Karpas-422 (cell line): Measurements from ENCODE around the gene BIN2. TPM values are rescaled to one million over a fixed set of nuclear protein-coding genes. Genes with fewer than 3 reads are reported as not detected.

Experiments
- DNase-seq: peaks from one replicate; pipeline ENCODE4 v3.0.0-alpha.2; 2015
- H2AFZ ChIP-seq: fragments of 200-600 bp; sonication (generic); 2 replicates; pipeline ENCODE4 v1.6.1; 2014; ENCODE audit warnings: antibody characterized with exemption, low read length, mixed read lengths
- H3K27ac ChIP-seq: fragments of 200-600 bp; sonication (generic); 2 replicates; pipeline ENCODE4 v1.5.1; 2014; ENCODE audit warnings: mild to moderate bottlenecking, low read length, moderate library complexity
- H3K27me3 ChIP-seq: fragments of 200-600 bp; sonication (generic); 2 replicates; pipeline ENCODE4 v1.6.1; 2014; ENCODE audit warnings: low read length, mixed read lengths
- H3K36me3 ChIP-seq: fragments of 200-600 bp; sonication (generic); 2 replicates; pipeline ENCODE4 v1.6.1; 2014; ENCODE audit warnings: low read length, mixed read lengths; ENCODE audit not compliant: insufficient read depth
- H3K4me1 ChIP-seq: fragments of 200-600 bp; sonication (generic); 2 replicates; pipeline ENCODE4 v1.6.1; 2014; ENCODE audit warnings: mild to moderate bottlenecking, low read length, mixed read lengths
- H3K4me2 ChIP-seq: fragments of 200-600 bp; sonication (generic); 2 replicates; pipeline ENCODE4 v1.6.1; 2014; ENCODE audit warnings: low read length, low read depth, mild to moderate bottlenecking; ENCODE audit not compliant: poor library complexity, severe bottlenecking
- H3K4me3 ChIP-seq: fragments of 200-600 bp; sonication (generic); 2 replicates; pipeline ENCODE4 v1.5.1; 2014; ENCODE audit warnings: mild to moderate bottlenecking, antibody characterized with exemption, low read length, mixed read lengths
- H3K79me2 ChIP-seq: fragments of 200-600 bp; sonication (generic); 2 replicates; pipeline ENCODE4 v1.6.1; 2014; ENCODE audit warnings: mild to moderate bottlenecking, low read length, mixed read lengths
- H3K9ac ChIP-seq: fragments of 200-600 bp; sonication (generic); 2 replicates; pipeline ENCODE4 v1.6.0; 2014; ENCODE audit warnings: low read length
- H3K9me2 ChIP-seq: fragments of 200-600 bp; sonication (generic), shearing (Covaris generic); replicated peaks from 2 replicates; pipeline ENCODE4 v1.6.0; 2014; ENCODE audit warnings: mild to moderate bottlenecking, low read length, moderate library complexity; ENCODE audit not compliant: insufficient read depth
- H3K9me3 ChIP-seq: fragments of 300-700, 200-600 bp; sonication (generic); 2 replicates; pipeline ENCODE4 v1.6.1; 2014; ENCODE audit warnings: low read length, mixed read lengths
- H4K20me1 ChIP-seq: fragments of 200-600 bp; sonication (generic); 2 replicates; pipeline ENCODE4 v1.6.1; 2014; ENCODE audit warnings: mild to moderate bottlenecking, antibody characterized with exemption, low read length, low read depth; ENCODE audit not compliant: insufficient read depth
- total RNA-seq: library from RNA; depleted of rRNA; stranded (reverse); fragments of >200 nt; shearing (Covaris generic); gene quantifications from 2 replicates; pipeline ENCODE4 v1.2.3, GENCODE V29; 2014; ENCODE audit warnings: low replicate concordance

Gene BIN2
- total RNA-seq, 1 experiment from 2014 or later = 10.0 TPM

GRCh38 chr12:51357374-51358047, 33.5 kb upstream of the BIN2 start:
- Histone ChIP-seq H4K20me1 (no peaks in the 10 kb centered on the region), H3K79me2 (no peaks in the 10 kb centered on the region), H3K4me2 (no peak overlapping the region), H2AFZ (no peak overlapping the region), H3K36me3 (peaks cover 5% of the 10 kb centered on the region; the same call in 1 of the 2 replicates), H3K27ac (no peak overlapping the region), H3K27me3 (no peaks in the 10 kb centered on the region), H3K9me2 (no peaks in the 10 kb centered on the region), H3K9ac (no peak overlapping the region), H3K4me1 (peaks cover 5% of the 10 kb centered on the region), H3K4me3 (no peak overlapping the region), H3K9me3 (no peaks in the 10 kb centered on the region)
- DNase-seq = no peak

GRCh38 chr12:51351913-51352532, 28.0 kb upstream of the BIN2 start:
- Histone ChIP-seq H3K4me1 (no peaks in the 10 kb centered on the region), H3K27ac (no peak overlapping the region), H3K4me3 (no peak overlapping the region), H3K27me3 (no peaks in the 10 kb centered on the region), H3K4me2 (no peak overlapping the region), H3K9me3 (no peaks in the 10 kb centered on the region), H3K79me2 (no peaks in the 10 kb centered on the region), H3K36me3 (no peaks in the 10 kb centered on the region; the same call in 1 of the 2 replicates), H4K20me1 (no peaks in the 10 kb centered on the region), H2AFZ (no peak overlapping the region), H3K9me2 (no peaks in the 10 kb centered on the region), H3K9ac (no peak overlapping the region)
- peak; percentile 68 for DNase-seq

DNA sequence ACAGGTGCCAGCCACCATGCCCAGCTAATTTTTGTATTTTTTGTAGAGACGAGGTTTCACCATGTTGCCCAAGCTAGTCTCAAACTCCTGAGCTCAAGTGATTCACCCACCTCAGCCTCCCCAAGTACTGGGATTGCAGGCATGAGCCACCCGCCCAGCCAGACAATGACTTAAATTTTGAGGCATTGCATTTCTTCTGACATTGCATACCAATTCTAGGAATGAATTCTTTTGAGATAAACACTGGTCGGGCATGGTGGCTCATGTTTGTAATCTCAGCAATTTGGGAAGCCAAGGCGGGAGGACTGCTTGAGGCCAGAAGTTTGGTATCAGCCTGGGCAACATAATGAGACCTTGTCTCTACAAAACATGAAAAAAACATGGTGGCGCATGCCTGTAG, 25.1 kb upstream of the BIN2 start:
- H3K9me3 ChIP-seq = no peaks in the 10 kb centered on the region

GRCh38 chr12:51348116-51348515, 24.1 kb upstream of the BIN2 start:
- no peaks in the 10 kb centered on the region for H3K9me3 ChIP-seq
- H2AFZ ChIP-seq = no peak overlapping the region
- peaks cover 13% of the 10 kb centered on the region for H3K4me1 ChIP-seq
- no peaks in the 10 kb centered on the region for H3K27me3 ChIP-seq
- no peaks in the 10 kb centered on the region for H3K79me2 ChIP-seq
- no peak overlapping the region for H3K4me3 ChIP-seq
- no peak overlapping the region for H3K4me2 ChIP-seq
- DNase-seq = no peak
- H3K9me2 ChIP-seq = no peaks in the 10 kb centered on the region
- no peaks in the 10 kb centered on the region for H3K36me3 ChIP-seq
- H3K9ac ChIP-seq = no peak overlapping the region
- H3K27ac ChIP-seq = no peak overlapping the region
- no peaks in the 10 kb centered on the region for H4K20me1 ChIP-seq

More for the DNA sequence above, 25.1 kb upstream of the BIN2 start:
- no peak overlapping the region for H3K9ac ChIP-seq
- DNase-seq = no peak
- no peaks in the 10 kb centered on the region for H3K9me2 ChIP-seq
- H3K4me1 ChIP-seq = peaks cover 7% of the 10 kb centered on the region; the same call in 1 of the 2 replicates
- H3K79me2 ChIP-seq = no peaks in the 10 kb centered on the region
- H3K27ac ChIP-seq = no peak overlapping the region
- no peak overlapping the region for H2AFZ ChIP-seq
- H3K27me3 ChIP-seq = no peaks in the 10 kb centered on the region
- no peak overlapping the region for H3K4me3 ChIP-seq
- no peaks in the 10 kb centered on the region for H4K20me1 ChIP-seq
- no peak overlapping the region for H3K4me2 ChIP-seq
- H3K36me3 ChIP-seq = no peaks in the 10 kb centered on the region; the same call in 1 of the 2 replicates

DNA sequence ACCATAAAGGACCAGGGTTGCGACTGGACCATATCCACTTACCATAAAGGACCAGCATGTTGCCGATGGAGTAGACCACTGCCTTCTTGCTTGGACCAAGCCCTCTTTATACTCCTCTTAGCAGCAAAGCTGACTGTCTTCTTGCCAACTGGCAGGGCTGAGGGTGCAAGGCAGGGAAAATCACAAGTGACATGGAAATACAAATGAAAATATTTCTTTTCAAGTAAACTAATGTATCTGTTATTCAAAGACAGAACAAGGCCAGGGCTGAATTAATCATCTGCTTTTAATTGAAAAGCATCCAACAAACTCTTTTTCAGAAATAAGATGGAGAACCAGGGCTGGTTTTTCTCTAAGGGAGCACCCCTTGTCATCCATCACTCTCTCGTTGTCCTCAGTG, 22.6 kb upstream of the BIN2 start, which contains the start of gene CELA1:
TSS of gene CELA1 (minus strand) at position 99 of the 400 bp plus-strand sequence. CDS start at position 58, 41 bp downstream.
- no peaks in the 10 kb centered on the region for H3K36me3 ChIP-seq
- no peak within 1 kb of the TSS for H3K9ac ChIP-seq
- H3K79me2 ChIP-seq = no peaks in the 10 kb centered on the region
- no peak within 1 kb of the TSS for H3K27ac ChIP-seq
- no peaks in the 10 kb centered on the region for H3K9me2 ChIP-seq
- peaks cover 19% of the 10 kb centered on the region for H3K4me1 ChIP-seq
- no peak within 1 kb of the TSS for H3K4me3 ChIP-seq
- no peaks in the 10 kb centered on the region for H3K27me3 ChIP-seq
- H3K9me3 ChIP-seq = no peaks in the 10 kb centered on the region
- no peak within 1 kb of the TSS for H2AFZ ChIP-seq
- no peak for DNase-seq
- no peaks in the 10 kb centered on the region for H4K20me1 ChIP-seq
- H3K4me2 ChIP-seq = no peak within 1 kb of the TSS

DNA sequence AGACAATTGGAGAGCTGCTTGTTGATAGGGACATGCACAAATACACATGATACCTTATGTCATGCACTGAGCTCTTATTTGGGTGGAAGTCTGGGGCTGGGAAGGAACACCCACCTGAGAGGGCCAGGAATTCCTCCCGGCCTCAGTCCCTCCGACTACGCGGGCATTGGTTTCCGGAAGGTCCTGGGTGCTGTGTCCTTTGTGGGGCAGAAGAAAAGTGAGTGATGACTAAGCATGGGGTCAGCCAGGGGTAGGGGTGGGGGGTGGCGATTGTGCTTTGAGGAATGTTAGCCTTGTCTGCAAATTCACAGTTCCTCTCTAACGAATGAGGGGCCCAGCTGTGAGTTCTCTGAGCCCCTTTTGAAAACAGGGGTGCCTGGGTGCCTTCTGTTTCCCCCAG, 21.7 kb upstream of the BIN2 start:
- H3K4me1 ChIP-seq = peaks cover 24% of the 10 kb centered on the region
- no peaks in the 10 kb centered on the region for H3K79me2 ChIP-seq
- H3K36me3 ChIP-seq = no peaks in the 10 kb centered on the region
- H4K20me1 ChIP-seq = no peaks in the 10 kb centered on the region
- no peak overlapping the region for H3K4me3 ChIP-seq
- no peaks in the 10 kb centered on the region for H3K27me3 ChIP-seq
- no peak overlapping the region for H3K27ac ChIP-seq
- H2AFZ ChIP-seq = no peak overlapping the region
- DNase-seq = no peak
- H3K9me2 ChIP-seq = no peaks in the 10 kb centered on the region
- no peak overlapping the region for H3K9ac ChIP-seq
- H3K9me3 ChIP-seq = no peaks in the 10 kb centered on the region
- no peak overlapping the region for H3K4me2 ChIP-seq

DNA sequence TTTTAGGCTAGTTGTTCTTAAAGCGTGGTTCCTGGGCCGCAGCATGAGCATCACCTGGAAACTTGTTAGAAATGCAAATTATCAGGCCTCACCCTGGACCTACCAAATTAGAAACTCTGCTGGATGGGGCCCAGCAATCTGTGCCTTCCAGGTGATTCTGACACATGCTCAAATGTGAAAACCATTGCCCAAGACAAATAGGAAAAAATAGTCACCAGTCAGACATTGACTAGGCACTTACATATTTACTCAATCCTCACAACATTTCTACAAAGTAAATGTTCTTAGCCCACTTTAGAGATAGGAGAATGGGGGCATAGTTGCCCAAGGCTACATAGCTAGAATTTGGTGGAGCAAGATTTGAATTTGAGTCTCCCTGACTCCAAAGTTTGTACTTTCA, 19.2 kb upstream of the BIN2 start:
- peaks cover 24% of the 10 kb centered on the region for H3K4me1 ChIP-seq
- no peaks in the 10 kb centered on the region for H3K79me2 ChIP-seq
- H3K27me3 ChIP-seq = no peaks in the 10 kb centered on the region
- H3K9me2 ChIP-seq = no peaks in the 10 kb centered on the region
- no peak overlapping the region for H2AFZ ChIP-seq
- H4K20me1 ChIP-seq = no peaks in the 10 kb centered on the region
- H3K9ac ChIP-seq = no peak overlapping the region; the same call in 1 of the 2 replicates
- no peaks in the 10 kb centered on the region for H3K9me3 ChIP-seq
- no peak overlapping the region for H3K27ac ChIP-seq
- H3K4me3 ChIP-seq = no peak overlapping the region
- no peak overlapping the region for H3K4me2 ChIP-seq
- H3K36me3 ChIP-seq = no peaks in the 10 kb centered on the region
- peak; percentile 50 for DNase-seq

GRCh38 chr12:51342416-51342815, 18.4 kb upstream of the BIN2 start:
- H4K20me1 ChIP-seq = no peaks in the 10 kb centered on the region
- H3K27ac ChIP-seq = no peak overlapping the region
- no peak overlapping the region for H3K4me2 ChIP-seq
- no peaks in the 10 kb centered on the region for H3K36me3 ChIP-seq
- H3K27me3 ChIP-seq = no peaks in the 10 kb centered on the region
- peaks cover 24% of the 10 kb centered on the region for H3K4me1 ChIP-seq
- no peak overlapping the region for H2AFZ ChIP-seq
- H3K9me3 ChIP-seq = no peaks in the 10 kb centered on the region
- no peak overlapping the region for H3K9ac ChIP-seq
- H3K4me3 ChIP-seq = no peak overlapping the region
- no peaks in the 10 kb centered on the region for H3K79me2 ChIP-seq
- no peaks in the 10 kb centered on the region for H3K9me2 ChIP-seq
- no peak for DNase-seq
